ENCODE data around the gene RASEF.
A peak's percentile ranks its signal among the peaks of the same experiment; 100 is the strongest.

RASEF gene

GRCh38 chr9:82968816-82969215, 94.1 kb downstream of the RASEF start:
- H3K4me3 ChIP-seq (ENCODE audit: low read depth, low read length), result no peak overlapping the region
- H3K27ac ChIP-seq, result no peak overlapping the region
- no peak for DNase-seq
- in situ Hi-C loops (cut with HindIII; ENCODE audit: low pct_ligation_motif_present, low sequenced_read_pairs), result no loop called here
- TF ChIP-seq CTCF (IDR thresholded peaks at IDR 0.05; ENCODE audit: low read depth, low read length, missing control alignments), result no peak
- H3K36me3 ChIP-seq (replicated peaks), result no peaks in the 10 kb centered on the region
- no peaks in the 10 kb centered on the region for H3K27me3 ChIP-seq (replicated peaks)

GRCh38 chr9:82968388-82968787, 94.6 kb downstream of the RASEF start:
- no peak for TF ChIP-seq CTCF (IDR thresholded peaks at IDR 0.05; ENCODE audit: low read depth, low read length, missing control alignments)
- H3K36me3 ChIP-seq (replicated peaks), result no peaks in the 10 kb centered on the region
- H3K27ac ChIP-seq, result no peak overlapping the region
- in situ Hi-C loops (cut with HindIII; ENCODE audit: low pct_ligation_motif_present, low sequenced_read_pairs), result no loop called here
- no peak overlapping the region for H3K4me3 ChIP-seq (ENCODE audit: low read depth, low read length)
- H3K27me3 ChIP-seq (replicated peaks), result no peaks in the 10 kb centered on the region
- DNase-seq, result no peak

GRCh38 chr9:82961504-82962125, 101.3 kb downstream of the RASEF start:
- in situ Hi-C loops (cut with HindIII; ENCODE audit: low pct_ligation_motif_present, low sequenced_read_pairs), result no loop called here
- no peak overlapping the region for H3K4me3 ChIP-seq (ENCODE audit: low read depth, low read length)
- no peaks in the 10 kb centered on the region for H3K36me3 ChIP-seq (replicated peaks)
- H3K27me3 ChIP-seq (replicated peaks), result no peaks in the 10 kb centered on the region
- TF ChIP-seq CTCF (IDR thresholded peaks at IDR 0.05; ENCODE audit: low read depth, low read length, missing control alignments), result peak; percentile 92
- H3K27ac ChIP-seq, result no peak overlapping the region
- peak; percentile 76 for DNase-seq

GRCh38 chr9:82957529-82958379, 105.2 kb downstream of the RASEF start:
- no peak overlapping the region for H3K4me3 ChIP-seq (ENCODE audit: low read depth, low read length)
- no peak for TF ChIP-seq CTCF (IDR thresholded peaks at IDR 0.05; ENCODE audit: low read depth, low read length, missing control alignments)
- in situ Hi-C loops (cut with HindIII; ENCODE audit: low pct_ligation_motif_present, low sequenced_read_pairs), result no loop called here
- H3K27me3 ChIP-seq (replicated peaks), result no peaks in the 10 kb centered on the region
- H3K36me3 ChIP-seq (replicated peaks), result no peaks in the 10 kb centered on the region
- no peak for DNase-seq
- H3K27ac ChIP-seq, result no peak overlapping the region

GRCh38 chr9:82949203-82949602, 113.7 kb downstream of the RASEF start:
- Histone ChIP-seq H3K4me3 (ENCODE audit: low read depth, low read length) (no peak overlapping the region), H3K36me3 (replicated peaks) (no peaks in the 10 kb centered on the region), H3K27me3 (replicated peaks) (no peaks in the 10 kb centered on the region), H3K27ac (no peak overlapping the region)
- in situ Hi-C loops (cut with HindIII; ENCODE audit: low pct_ligation_motif_present, low sequenced_read_pairs), result no loop called here
- DNase-seq, result no peak
- no peak for TF ChIP-seq CTCF (IDR thresholded peaks at IDR 0.05; ENCODE audit: low read depth, low read length, missing control alignments)

All from brain microvascular endothelial cell (primary cell).